ENCODE results near the gene DMWD. TPM values are rescaled to one million over a fixed set of nuclear protein-coding genes. Genes with fewer than 3 reads are reported as not detected.

Gene DMWD
- 47.4 TPM for total RNA-seq
- long read RNA-seq, transcript DMWD-202 (4 exons, 3,292 nt): minor isoform, 24 of 103 reads
- long read RNA-seq, transcript DMWD-201 (5 exons, 3,305 nt): major isoform, 30 of 103 reads
- long read RNA-seq, transcript DMWD-205 (2 exons, 643 nt): minor isoform, 11 of 103 reads
- long read RNA-seq, partial matches to known transcripts: 20 of 103 reads
- long read RNA-seq, other reads (novel, unspliced or antisense): 15 of 103 reads

- Histone ChIP-seq H3K27me3 (ENCODE audit: low read depth) (peaks cover 8% of the 10 kb centered on the region), H3K27ac (peak within 1 kb of the TSS; percentile 77), H3K4me3 (peak within 1 kb of the TSS; percentile 71), H3K4me1 (peaks cover 22% of the 10 kb centered on the region), H3K36me3 (peaks cover 32% of the 10 kb centered on the region), H3K9me3 (no peaks in the 10 kb centered on the region)
- intact Hi-C loops (cut with DNase I): no loop called here
- peak; percentile 100 for DNase-seq
- TF ChIP-seq, protein P1, sequence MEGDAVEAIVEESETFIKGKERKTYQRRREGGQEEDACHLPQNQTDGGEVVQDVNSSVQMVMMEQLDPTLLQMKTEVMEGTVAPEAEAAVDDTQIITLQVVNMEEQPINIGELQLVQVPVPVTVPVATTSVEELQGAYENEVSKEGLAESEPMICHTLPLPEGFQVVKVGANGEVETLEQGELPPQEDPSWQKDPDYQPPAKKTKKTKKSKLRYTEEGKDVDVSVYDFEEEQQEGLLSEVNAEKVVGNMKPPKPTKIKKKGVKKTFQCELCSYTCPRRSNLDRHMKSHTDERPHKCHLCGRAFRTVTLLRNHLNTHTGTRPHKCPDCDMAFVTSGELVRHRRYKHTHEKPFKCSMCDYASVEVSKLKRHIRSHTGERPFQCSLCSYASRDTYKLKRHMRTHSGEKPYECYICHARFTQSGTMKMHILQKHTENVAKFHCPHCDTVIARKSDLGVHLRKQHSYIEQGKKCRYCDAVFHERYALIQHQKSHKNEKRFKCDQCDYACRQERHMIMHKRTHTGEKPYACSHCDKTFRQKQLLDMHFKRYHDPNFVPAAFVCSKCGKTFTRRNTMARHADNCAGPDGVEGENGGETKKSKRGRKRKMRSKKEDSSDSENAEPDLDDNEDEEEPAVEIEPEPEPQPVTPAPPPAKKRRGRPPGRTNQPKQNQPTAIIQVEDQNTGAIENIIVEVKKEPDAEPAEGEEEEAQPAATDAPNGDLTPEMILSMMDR (IDR thresholded peaks at IDR 0.05): no peak
- peak; percentile 98 to 99 for ATAC-seq
Measured at GRCh38 chr19:45792470-45793177, at the start of gene DMWD. DMWD (minus strand) TSS chr19:45792845; CDS start chr19:45792756, 89 bp downstream.

DNA sequence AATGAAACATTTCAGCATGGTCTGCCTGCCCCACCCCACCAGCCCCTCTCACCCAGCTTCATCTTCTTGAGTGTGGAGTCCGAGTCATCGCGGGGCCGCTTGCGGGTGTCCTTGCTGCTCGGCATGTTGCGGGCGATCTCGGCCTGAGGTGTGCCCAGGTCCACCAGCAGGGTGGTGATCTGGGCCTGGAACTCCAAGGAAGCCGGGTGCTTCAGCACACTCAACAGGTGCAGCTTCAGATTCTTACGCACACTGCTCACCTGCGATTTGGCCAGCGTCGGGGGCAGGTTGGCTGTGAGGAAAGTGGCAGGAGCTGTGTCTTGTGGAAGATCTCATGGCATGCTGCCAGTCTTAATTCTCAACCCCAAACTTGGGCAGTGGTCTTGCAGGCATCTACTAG is 49.6 kb upstream of the DMWD start:
- Histone ChIP-seq H3K27me3 (ENCODE audit: low read depth) (no peaks in the 10 kb centered on the region), H3K4me3 (no peak overlapping the region), H3K9me3 (no peaks in the 10 kb centered on the region), H3K4me1 (no peaks in the 10 kb centered on the region), H3K36me3 (peaks cover 100% of the 10 kb centered on the region), H3K27ac (no peak overlapping the region)
- TF ChIP-seq, protein P1 (IDR thresholded peaks at IDR 0.05): no peak
- intact Hi-C loops (cut with DNase I): no loop called here
- DNase-seq (no peak), ATAC-seq (no peak)

DNA sequence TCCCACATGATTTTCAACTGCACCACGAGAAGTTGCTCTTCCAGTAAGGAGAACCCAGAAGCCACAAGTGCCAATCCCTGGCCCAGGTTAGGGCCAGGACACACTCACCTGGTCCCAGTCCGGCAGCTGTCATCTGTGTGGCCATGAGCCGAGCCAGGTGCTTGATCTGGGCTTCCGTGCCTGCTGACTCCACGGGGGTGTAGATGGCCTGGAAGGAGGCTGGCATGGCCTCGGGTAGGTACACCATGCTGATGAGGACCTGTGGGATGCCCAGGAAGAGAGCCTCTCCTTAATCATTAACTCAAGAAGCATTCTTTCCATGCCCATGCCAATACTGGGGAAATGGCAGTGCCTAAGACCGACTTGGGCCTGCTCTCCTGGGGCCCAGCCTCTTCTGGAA is 42.3 kb upstream of the DMWD start:
- H3K4me3 ChIP-seq: no peak overlapping the region
- DNase-seq: no peak
- TF ChIP-seq, protein P1 (IDR thresholded peaks at IDR 0.05): no peak
- intact Hi-C loops (cut with DNase I): no loop called here
- peak; percentile 76 to 89 for ATAC-seq
- no peak overlapping the region for H3K27ac ChIP-seq
- peaks cover 100% of the 10 kb centered on the region for H3K36me3 ChIP-seq
- no peaks in the 10 kb centered on the region for H3K4me1 ChIP-seq
- no peaks in the 10 kb centered on the region for H3K27me3 ChIP-seq (ENCODE audit: low read depth)
- H3K9me3 ChIP-seq: no peaks in the 10 kb centered on the region

GRCh38 chr19:45828945-45829344 is 36.3 kb upstream of the DMWD start:
- Histone ChIP-seq H3K9me3 (no peaks in the 10 kb centered on the region), H3K4me3 (no peak overlapping the region), H3K4me1 (no peaks in the 10 kb centered on the region), H3K36me3 (peaks cover 100% of the 10 kb centered on the region), H3K27me3 (ENCODE audit: low read depth) (no peaks in the 10 kb centered on the region), H3K27ac (no peak overlapping the region)
- DNase-seq (no peak), ATAC-seq (no peak)
- TF ChIP-seq, protein P1 (IDR thresholded peaks at IDR 0.05): no peak
- intact Hi-C loops (cut with DNase I): no loop called here

GRCh38 chr19:45828523-45828922 is 35.9 kb upstream of the DMWD start:
- Histone ChIP-seq H3K9me3 (no peaks in the 10 kb centered on the region), H3K27me3 (ENCODE audit: low read depth) (no peaks in the 10 kb centered on the region), H3K4me1 (no peaks in the 10 kb centered on the region), H3K4me3 (no peak overlapping the region), H3K36me3 (peaks cover 100% of the 10 kb centered on the region), H3K27ac (no peak overlapping the region)
- TF ChIP-seq, protein P1 (IDR thresholded peaks at IDR 0.05): no peak
- intact Hi-C loops (cut with DNase I): no loop called here
- ATAC-seq (no peak), DNase-seq (no peak)
